SK-N-SH treated with all-trans-retinoic acid at 6 μM for 48 hours (cell line): ENCODE measurements around the gene KCNG2.

Experiments used
- CSRNP3 ChIP-seq: fragments of 250-450 bp; sonication (Bioruptor Pico); IDR thresholded peaks from 2 replicates; pipeline ENCODE4 v1.5.1; 2021; ENCODE audit warnings: mild to moderate bottlenecking, moderate library complexity
- ESRRG ChIP-seq: fragments of 250-450 bp; sonication (Bioruptor Pico); IDR thresholded peaks from 2 replicates; pipeline ENCODE4 v1.6.1; 2021; ENCODE audit warnings: mild to moderate bottlenecking
- ISL1 ChIP-seq: fragments of 250-450 bp; sonication (Bioruptor Pico); IDR thresholded peaks from 2 replicates; pipeline ENCODE4 v2.1.2; 2022; ENCODE audit warnings: mild to moderate bottlenecking, moderate library complexity
- PATZ1 ChIP-seq: fragments of 250-450 bp; sonication (Bioruptor Pico); IDR thresholded peaks from 2 replicates; pipeline ENCODE4 v1.8.0; 2020; ENCODE audit warnings: mild to moderate bottlenecking, moderate library complexity, borderline replicate concordance
- TSHZ2 ChIP-seq: fragments of 250-450 bp; sonication (Bioruptor Pico); IDR thresholded peaks from 2 replicates; pipeline ENCODE4 v1.5.0; 2020; ENCODE audit warnings: mild to moderate bottlenecking, moderate library complexity
- ZC3H10 ChIP-seq: fragments of 250-450 bp; sonication (Bioruptor Pico); IDR thresholded peaks from 2 replicates; pipeline ENCODE4 v1.5.1; 2021; ENCODE audit warnings: mild to moderate bottlenecking, moderate library complexity
- ZFP3 ChIP-seq: fragments of 250-450 bp; sonication (Bioruptor Pico); IDR thresholded peaks from 2 replicates; pipeline ENCODE4 v1.5.0; 2020; ENCODE audit warnings: mild to moderate bottlenecking, moderate library complexity
- ZNF565 ChIP-seq: fragments of 450-650 bp; formaldehyde crosslinking; conservative IDR thresholded peaks from 2 replicates; pipeline ENCODE4 v1.5.0; 2020; ENCODE audit warnings: low read depth, mild to moderate bottlenecking, moderate library complexity
- ZNF70 ChIP-seq: fragments of 450-650 bp; formaldehyde crosslinking; IDR thresholded peaks from 2 replicates; pipeline ENCODE4 v1.5.0; 2020; ENCODE audit warnings: mild to moderate bottlenecking, moderate library complexity

- TF ChIP-seq PATZ1 (no peak), ESRRG (CRISPR knock-in tag) (no peak), CSRNP3 (no peak), ZNF565 (CRISPR knock-in tag) (no peak), ISL1 (CRISPR knock-in tag) (no peak), ZFP3 (CRISPR knock-in tag) (no peak), ZNF70 (CRISPR knock-in tag) (no peak), ZC3H10 (no peak), TSHZ2 (no peak)
These were observed 47.3 kb downstream of the KCNG2 start for GRCh38 chr18:79844999-79845563.
